Measurements from ENCODE around the gene DUSP23. TPM values are rescaled to one million over a fixed set of nuclear protein-coding genes. Genes with fewer than 3 reads are reported as not detected.

DUSP23 gene
- total RNA-seq, 5 donors from 2014 or later (not counting 1 experiment from before 2014, with no cell fraction given): 8.8 to 17.1 (median 14.3) TPM

DNA sequence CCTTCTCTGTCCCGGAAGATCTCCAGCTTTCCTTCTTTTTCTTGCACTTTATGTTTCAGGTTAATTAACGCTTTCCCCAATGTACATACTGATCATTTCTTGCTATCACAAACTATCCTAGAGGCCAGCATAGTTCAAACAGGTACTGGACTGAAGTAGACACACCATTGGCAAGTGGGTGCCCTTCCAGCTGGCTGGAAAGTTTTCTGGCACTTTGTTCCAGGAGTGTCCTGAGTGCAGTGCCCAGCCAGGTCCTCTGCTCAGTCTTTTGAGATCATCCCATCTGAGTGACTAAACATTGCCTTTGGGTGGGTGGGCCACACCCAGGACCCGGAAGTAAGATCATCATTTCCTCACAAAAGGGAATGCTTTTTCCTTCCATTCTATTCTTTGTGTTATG is 15.0 kb upstream of the DUSP23 start:
- no peaks in the 10 kb centered on the region for H3K9me3 ChIP-seq
- Mint-ChIP-seq H3K4me3 (no peak overlapping the region), H3K27me3 (peaks cover 5 to 18% of the 10 kb centered on the region in 2 donors), H3K27ac (no peak overlapping the region), H3K4me1 (no peaks in the 10 kb centered on the region), H3K36me3 (no peaks in the 10 kb centered on the region), H3K9me3 (no peaks in the 10 kb centered on the region)
- no peaks in the 10 kb centered on the region for H3K4me1 ChIP-seq (ENCODE audit: control insufficient read depth in 1 of 2, extremely low read depth in 1 of 2, insufficient read depth in 2 of 2, low read length in 2 of 2)
- no peak overlapping the region for H3K27ac ChIP-seq (ENCODE audit: low read length)
- no peak for ATAC-seq (replicated peaks in 1 of 4)
- no peak for DNase-seq
- peaks cover 0 to 7% of the 10 kb centered on the region in 2 experiments for H3K27me3 ChIP-seq (replicated peaks in 1 of 2; ENCODE audit: control insufficient read depth in 2 of 2, extremely low read depth in 1 of 2, insufficient read depth in 2 of 2, low read length in 1 of 2)
- WGBS (ENCODE audit: insufficient coverage): 100% methylated on average over 1 of the region's 3 CpGs
- CTCF ChIA-PET: no interaction called here
- H3K4me3 ChIP-seq (ENCODE audit: control insufficient read depth in 1 of 2, extremely low read depth in 1 of 2, low read length in 1 of 2): no peak overlapping the region
- POLR2A ChIA-PET: no interaction called here
- H3K36me3 ChIP-seq (ENCODE audit: control insufficient read depth in 2 of 2, extremely low read depth in 1 of 2, insufficient read depth in 1 of 2, low read length in 1 of 2): no peaks in the 10 kb centered on the region

DNA sequence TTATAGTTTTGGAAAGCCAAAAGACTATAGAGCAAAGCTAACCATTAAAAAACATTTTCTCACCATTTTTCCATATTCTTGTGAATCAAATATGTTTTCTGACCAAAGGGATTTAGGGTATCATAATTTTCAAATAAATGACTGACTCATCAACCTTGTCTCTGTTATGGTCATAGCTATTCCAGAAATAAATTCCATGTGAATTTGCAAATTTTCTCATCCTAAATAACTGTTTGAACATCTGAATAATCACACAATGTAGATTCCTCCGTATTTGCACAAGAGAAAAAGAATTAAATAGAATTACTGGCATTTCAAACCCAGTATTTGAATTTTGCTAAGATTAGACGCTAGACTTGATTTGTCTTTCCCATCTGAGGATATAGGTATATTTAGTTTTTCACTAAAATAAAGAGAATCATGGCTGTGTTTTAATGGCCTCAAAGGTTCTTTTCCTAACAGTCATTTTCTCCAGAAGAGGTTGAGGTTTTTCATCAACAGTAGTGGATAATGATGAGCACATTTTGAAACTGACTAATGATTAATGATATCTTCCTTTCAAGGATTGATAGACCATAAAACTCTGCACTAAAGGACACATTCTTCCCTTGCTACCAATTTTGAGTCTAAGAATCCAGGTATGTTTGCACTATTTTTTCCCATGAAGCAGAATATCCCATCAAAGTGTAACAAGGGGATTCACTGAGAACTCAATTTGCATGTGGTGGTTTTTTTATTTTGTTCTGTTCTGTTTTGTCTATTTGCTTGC is 9.5 kb upstream of the DUSP23 start:
- no peak for ATAC-seq (replicated peaks in 1 of 4)
- POLR2A ChIA-PET: no interaction called here
- no peaks in the 10 kb centered on the region for H3K36me3 Mint-ChIP-seq
- Histone ChIP-seq H3K4me3 (ENCODE audit: control insufficient read depth in 1 of 2, extremely low read depth in 1 of 2, low read length in 1 of 2) (no peak overlapping the region), H3K9me3 (no peaks in the 10 kb centered on the region), H3K36me3 (ENCODE audit: control insufficient read depth in 2 of 2, extremely low read depth in 1 of 2, insufficient read depth in 1 of 2, low read length in 1 of 2) (no peaks in the 10 kb centered on the region), H3K27ac (ENCODE audit: low read length) (no peak overlapping the region), H3K4me1 (ENCODE audit: control insufficient read depth in 1 of 2, extremely low read depth in 1 of 2, insufficient read depth in 2 of 2, low read length in 2 of 2) (no peaks in the 10 kb centered on the region), H3K27me3 (replicated peaks in 1 of 2; ENCODE audit: control insufficient read depth in 2 of 2, extremely low read depth in 1 of 2, insufficient read depth in 2 of 2, low read length in 1 of 2) (no peaks in the 10 kb centered on the region)
- WGBS (ENCODE audit: insufficient coverage): no CpG with 5 or more reads among the region's 2 CpGs
- H3K9me3 Mint-ChIP-seq: no peaks in the 10 kb centered on the region
- no peak overlapping the region for H3K4me3 Mint-ChIP-seq
- no peaks in the 10 kb centered on the region for H3K4me1 Mint-ChIP-seq
- H3K27me3 Mint-ChIP-seq: peaks cover 6 to 13% of the 10 kb centered on the region in 2 donors
- no peak overlapping the region for H3K27ac Mint-ChIP-seq
- DNase-seq: no peak
- CTCF ChIA-PET: no interaction called here

DNA sequence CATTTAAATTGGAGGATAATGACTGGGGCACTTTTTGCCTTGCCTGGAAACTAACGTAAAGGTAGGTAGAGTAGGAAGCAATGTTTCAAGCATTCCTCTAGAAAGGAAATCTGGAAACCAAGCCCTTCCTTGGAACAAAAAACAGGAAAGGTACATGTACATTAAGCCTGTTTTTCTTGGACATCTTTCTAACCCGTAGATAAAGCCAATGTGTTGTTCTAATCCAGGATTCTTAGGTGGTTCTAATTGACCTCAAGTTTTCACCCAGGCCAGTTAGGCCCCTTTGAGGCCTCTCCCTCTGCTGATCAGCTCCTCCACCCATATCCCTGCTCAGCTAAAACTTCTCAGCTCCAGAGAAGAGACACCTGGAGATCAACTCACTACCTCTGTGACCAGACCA is 6.3 kb upstream of the DUSP23 start:
- CTCF ChIA-PET: no interaction called here
- WGBS (ENCODE audit: insufficient coverage): 67% methylated on average over 1 of the region's 2 CpGs

DNA sequence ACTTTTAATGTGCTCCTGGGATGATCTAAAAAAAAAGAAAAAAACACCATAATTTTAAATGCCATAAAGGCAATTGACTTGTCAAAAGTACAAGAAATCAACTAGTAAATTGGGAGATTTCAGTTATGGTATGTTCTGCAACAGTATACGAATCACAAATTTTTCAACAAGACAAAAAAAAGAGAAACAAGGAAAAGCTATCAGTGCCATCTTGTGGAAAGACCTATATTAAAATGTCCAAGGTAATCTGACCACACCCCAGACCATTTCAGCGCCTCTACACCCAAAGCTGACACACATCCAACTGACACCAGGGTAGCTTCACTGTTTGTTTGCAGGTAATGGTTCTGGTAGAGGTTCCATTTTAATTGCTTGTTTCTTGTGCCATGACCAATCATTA is 5.0 kb upstream of the DUSP23 start:
- peaks cover 12 to 26% (median 22%) of the 10 kb centered on the region in 3 donors for H3K4me1 Mint-ChIP-seq
- CTCF ChIA-PET: no interaction called here
- no peaks in the 10 kb centered on the region for H3K9me3 Mint-ChIP-seq
- no peaks in the 10 kb centered on the region for H3K27me3 ChIP-seq (replicated peaks in 1 of 2; ENCODE audit: control insufficient read depth in 2 of 2, extremely low read depth in 1 of 2, insufficient read depth in 2 of 2, low read length in 1 of 2)
- H3K4me3 Mint-ChIP-seq: no peak overlapping the region
- no peaks in the 10 kb centered on the region for H3K9me3 ChIP-seq
- POLR2A ChIA-PET: no interaction called here
- no peaks in the 10 kb centered on the region for H3K36me3 Mint-ChIP-seq
- no peak for ATAC-seq (replicated peaks in 1 of 4)
- H3K27ac ChIP-seq (ENCODE audit: low read length): no peak overlapping the region
- no peak for DNase-seq
- H3K27me3 Mint-ChIP-seq: peaks cover 6 to 13% of the 10 kb centered on the region in 2 donors
- no peaks in the 10 kb centered on the region for H3K36me3 ChIP-seq (ENCODE audit: control insufficient read depth in 2 of 2, extremely low read depth in 1 of 2, insufficient read depth in 1 of 2, low read length in 1 of 2)
- peaks cover 4 to 7% of the 10 kb centered on the region in 2 experiments for H3K4me1 ChIP-seq (ENCODE audit: control insufficient read depth in 1 of 2, extremely low read depth in 1 of 2, insufficient read depth in 2 of 2, low read length in 2 of 2)
- no peak overlapping the region for H3K4me3 ChIP-seq (ENCODE audit: control insufficient read depth in 1 of 2, extremely low read depth in 1 of 2, low read length in 1 of 2)
- H3K27ac Mint-ChIP-seq: no peak overlapping the region
- WGBS (ENCODE audit: insufficient coverage): no CpG with 5 or more reads among the region's 2 CpGs

More for the DNA sequence above, 6.3 kb upstream of the DUSP23 start:
- no peak overlapping the region for H3K27ac ChIP-seq (ENCODE audit: low read length)
- Mint-ChIP-seq H3K36me3 (no peaks in the 10 kb centered on the region), H3K27me3 (peaks cover 6 to 13% of the 10 kb centered on the region in 2 donors), H3K4me1 (peaks cover under 1 to 14% (median 10%) of the 10 kb centered on the region in 3 donors), H3K4me3 (no peak overlapping the region), H3K27ac (no peak overlapping the region), H3K9me3 (no peaks in the 10 kb centered on the region)
- H3K4me3 ChIP-seq (ENCODE audit: control insufficient read depth in 1 of 2, extremely low read depth in 1 of 2, low read length in 1 of 2): no peak overlapping the region
- H3K9me3 ChIP-seq: no peaks in the 10 kb centered on the region
- ATAC-seq (replicated peaks in 1 of 4) (no peak), DNase-seq (no peak)
- no peaks in the 10 kb centered on the region for H3K36me3 ChIP-seq (ENCODE audit: control insufficient read depth in 2 of 2, extremely low read depth in 1 of 2, insufficient read depth in 1 of 2, low read length in 1 of 2)
- no peaks in the 10 kb centered on the region for H3K27me3 ChIP-seq (replicated peaks in 1 of 2; ENCODE audit: control insufficient read depth in 2 of 2, extremely low read depth in 1 of 2, insufficient read depth in 2 of 2, low read length in 1 of 2)
- POLR2A ChIA-PET: no interaction called here
- no peaks in the 10 kb centered on the region for H3K4me1 ChIP-seq (ENCODE audit: control insufficient read depth in 1 of 2, extremely low read depth in 1 of 2, insufficient read depth in 2 of 2, low read length in 2 of 2)

DNA sequence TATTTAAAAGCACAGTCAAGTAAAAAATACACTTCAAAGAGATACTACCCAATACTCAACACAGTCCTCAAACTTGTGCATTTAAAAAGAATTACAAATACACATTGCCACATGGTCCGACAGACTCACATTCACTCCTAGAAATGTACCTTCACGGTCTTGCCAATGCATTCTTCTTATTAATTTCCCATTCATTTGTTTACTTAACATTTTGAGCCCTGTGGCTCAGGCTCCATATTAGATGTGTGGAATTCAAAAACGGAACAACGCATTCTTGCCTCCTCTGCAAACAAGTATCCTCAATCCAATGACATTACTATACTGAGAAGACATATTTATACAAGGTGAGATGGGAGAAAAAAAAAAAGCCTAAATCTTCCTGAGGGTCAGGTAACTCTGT is 2.5 kb upstream of the DUSP23 start:
- H3K4me3 Mint-ChIP-seq: no peak overlapping the region
- peaks cover 7 to 16% of the 10 kb centered on the region in 2 experiments for H3K4me1 ChIP-seq (ENCODE audit: control insufficient read depth in 1 of 2, extremely low read depth in 1 of 2, insufficient read depth in 2 of 2, low read length in 2 of 2)
- H3K9me3 ChIP-seq: no peaks in the 10 kb centered on the region
- H3K27ac ChIP-seq (ENCODE audit: low read length): no peak overlapping the region
- H3K4me3 ChIP-seq (ENCODE audit: control insufficient read depth in 1 of 2, extremely low read depth in 1 of 2, low read length in 1 of 2): no peak overlapping the region
- H3K9me3 Mint-ChIP-seq: no peaks in the 10 kb centered on the region
- POLR2A ChIA-PET: no interaction called here
- H3K27ac Mint-ChIP-seq: no peak overlapping the region
- CTCF ChIA-PET: interaction anchor here (0.9 to 1.9 kb wide), 2 partner anchors 23 to 115 kb away, joined by 4 to 6 read pairs; no protein-coding TSS in a partner anchor
- no CpG with 5 or more reads among the region's 4 CpGs for WGBS (ENCODE audit: insufficient coverage)
- no peaks in the 10 kb centered on the region for H3K36me3 ChIP-seq (ENCODE audit: control insufficient read depth in 2 of 2, extremely low read depth in 1 of 2, insufficient read depth in 1 of 2, low read length in 1 of 2)
- H3K27me3 ChIP-seq (replicated peaks in 1 of 2; ENCODE audit: control insufficient read depth in 2 of 2, extremely low read depth in 1 of 2, insufficient read depth in 2 of 2, low read length in 1 of 2): no peaks in the 10 kb centered on the region
- H3K27me3 Mint-ChIP-seq: peaks cover 0 to 4% of the 10 kb centered on the region in 2 donors
- DNase-seq (no peak), ATAC-seq (replicated peaks in 1 of 4) (no peak)
- H3K36me3 Mint-ChIP-seq: no peaks in the 10 kb centered on the region
- H3K4me1 Mint-ChIP-seq: peaks cover 23 to 35% (median 34%) of the 10 kb centered on the region in 3 donors

DNA sequence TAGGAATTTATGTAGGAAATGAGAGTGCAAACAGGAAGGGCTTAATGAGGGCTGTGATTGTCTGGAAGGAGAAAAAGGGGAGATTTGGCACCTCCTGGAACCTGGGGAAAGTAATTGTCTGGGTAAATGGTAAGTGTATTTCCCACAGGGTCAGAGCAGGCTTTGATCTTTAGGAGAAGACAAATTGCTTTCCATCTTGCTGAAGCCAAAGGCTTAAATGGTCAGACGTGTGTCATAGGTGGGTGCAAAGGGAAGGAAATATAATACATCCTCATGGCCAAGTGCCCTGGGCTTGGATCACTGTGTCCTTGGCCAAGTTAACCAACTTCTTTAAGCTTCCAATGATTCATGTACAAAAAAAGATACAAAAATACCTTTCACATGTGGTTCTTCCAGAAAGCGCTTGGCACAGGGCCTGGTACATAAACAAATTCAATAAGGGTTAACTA is 1.3 kb upstream of the DUSP23 start:
- Mint-ChIP-seq H3K27ac (peak overlapping the region in 1 of 2 donors; percentile 19), H3K4me3 (peak overlapping the region in 2 of 3 donors; percentile 78 to 81), H3K36me3 (no peaks in the 10 kb centered on the region), H3K27me3 (no peaks in the 10 kb centered on the region), H3K4me1 (peaks cover 23 to 42% (median 38%) of the 10 kb centered on the region in 3 donors), H3K9me3 (no peaks in the 10 kb centered on the region)
- no CpG with 5 or more reads among the region's 2 CpGs for WGBS (ENCODE audit: insufficient coverage)
- ChIA-PET POLR2A (no interaction called here), CTCF (interaction anchor here in 1 of 2 donors (0.6 to 1.0 kb wide), 2 partner anchors 228 to 1617 kb away, joined by 3 read pairs; no protein-coding TSS in a partner anchor)
- H3K27me3 ChIP-seq (replicated peaks in 1 of 2; ENCODE audit: control insufficient read depth in 2 of 2, extremely low read depth in 1 of 2, insufficient read depth in 2 of 2, low read length in 1 of 2): no peaks in the 10 kb centered on the region
- H3K4me1 ChIP-seq (ENCODE audit: control insufficient read depth in 1 of 2, extremely low read depth in 1 of 2, insufficient read depth in 2 of 2, low read length in 2 of 2): peaks cover 7 to 16% of the 10 kb centered on the region in 2 experiments
- H3K4me3 ChIP-seq (ENCODE audit: control insufficient read depth in 1 of 2, extremely low read depth in 1 of 2, low read length in 1 of 2): no peak overlapping the region
- ATAC-seq (replicated peaks in 1 of 4): no peak
- H3K27ac ChIP-seq (ENCODE audit: low read length): no peak overlapping the region
- DNase-seq: no peak
- no peaks in the 10 kb centered on the region for H3K9me3 ChIP-seq
- H3K36me3 ChIP-seq (ENCODE audit: control insufficient read depth in 2 of 2, extremely low read depth in 1 of 2, insufficient read depth in 1 of 2, low read length in 1 of 2): no peaks in the 10 kb centered on the region
